GM21786 (cell line): ENCODE data around the gene CELA3B.
"Not testable (repeated sequence)": the region's sequence is repeated elsewhere in the genome, so short reads cannot be mapped to it uniquely, and the experiment has no call there.

Experiments used
- ATAC-seq: cut with Tn5 transposase; IDR thresholded peaks from one replicate; pipeline ENCODE4 v1.9.1; 2021; ENCODE audit not compliant: unreplicated experiment

The CELA3B gene

DNA sequence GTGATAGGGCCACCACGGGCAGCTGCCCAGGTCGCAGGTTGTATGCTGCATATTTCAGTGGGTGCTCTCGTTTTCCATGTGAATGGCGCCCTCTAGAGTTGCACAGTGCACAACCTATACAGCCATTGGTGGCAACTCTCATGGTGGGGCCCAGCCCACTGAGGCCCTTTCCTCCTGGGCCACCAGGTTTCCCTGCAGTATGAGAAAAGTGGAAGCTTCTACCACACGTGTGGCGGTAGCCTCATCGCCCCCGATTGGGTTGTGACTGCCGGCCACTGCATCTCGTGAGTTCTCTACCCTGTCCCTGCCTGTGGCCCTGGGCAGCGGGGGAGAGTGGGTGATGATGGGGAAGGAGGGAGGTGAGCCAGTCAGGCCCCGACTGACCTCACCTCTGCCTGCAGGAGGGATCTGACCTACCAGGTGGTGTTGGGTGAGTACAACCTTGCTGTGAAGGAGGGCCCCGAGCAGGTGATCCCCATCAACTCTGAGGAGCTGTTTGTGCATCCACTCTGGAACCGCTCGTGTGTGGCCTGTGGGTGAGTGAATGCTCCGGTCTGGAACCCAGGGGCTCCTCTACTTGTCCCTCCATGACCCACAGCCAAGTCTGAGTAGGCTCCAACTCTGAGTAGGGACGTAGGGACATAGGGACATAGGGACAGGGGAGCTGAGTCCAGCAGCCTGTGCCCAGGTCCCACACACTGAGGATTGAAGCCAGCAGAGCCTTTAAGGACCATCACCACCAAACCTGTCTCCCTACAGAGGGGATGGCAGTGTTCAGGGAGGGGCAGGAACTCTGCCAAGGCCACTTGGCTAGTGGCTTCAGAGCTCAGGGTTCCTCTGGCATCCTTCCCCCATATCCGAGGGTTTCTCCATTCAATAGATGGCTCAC, 28.7 kb downstream of the CELA3B start:
- not testable (repeated sequence) for ATAC-seq

DNA sequence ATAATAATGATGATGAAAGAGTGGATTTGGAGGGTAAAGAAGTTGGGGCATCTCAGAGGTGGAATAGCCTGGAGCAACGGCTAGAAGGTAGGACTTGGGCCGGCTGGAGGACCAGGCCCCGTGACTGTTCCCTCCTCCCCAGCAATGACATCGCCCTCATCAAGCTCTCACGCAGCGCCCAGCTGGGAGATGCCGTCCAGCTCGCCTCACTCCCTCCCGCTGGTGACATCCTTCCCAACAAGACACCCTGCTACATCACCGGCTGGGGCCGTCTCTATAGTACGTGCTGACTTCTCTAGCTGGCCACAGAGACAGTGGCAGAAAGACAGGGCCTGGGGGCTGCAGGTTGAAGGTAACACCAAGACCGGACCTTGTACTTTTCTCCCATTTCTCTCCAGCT, 29.9 kb downstream of the CELA3B start:
- ATAC-seq = not testable (repeated sequence)

DNA sequence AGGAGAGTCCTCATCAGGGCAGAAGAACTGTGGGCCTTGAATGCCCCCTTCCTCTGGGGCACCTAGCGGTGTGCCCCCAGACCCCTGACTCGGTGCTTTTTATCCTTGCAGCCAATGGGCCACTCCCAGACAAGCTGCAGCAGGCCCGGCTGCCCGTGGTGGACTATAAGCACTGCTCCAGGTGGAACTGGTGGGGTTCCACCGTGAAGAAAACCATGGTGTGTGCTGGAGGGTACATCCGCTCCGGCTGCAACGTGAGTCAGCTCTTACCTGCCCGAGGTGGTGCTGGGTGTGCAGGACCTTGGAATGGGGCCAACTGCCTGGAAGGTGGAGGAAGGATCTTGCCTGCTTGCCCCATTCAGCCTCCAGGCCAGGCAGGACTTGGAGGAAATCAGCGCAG, 30.4 kb downstream of the CELA3B start:
- not testable (repeated sequence) for ATAC-seq

DNA sequence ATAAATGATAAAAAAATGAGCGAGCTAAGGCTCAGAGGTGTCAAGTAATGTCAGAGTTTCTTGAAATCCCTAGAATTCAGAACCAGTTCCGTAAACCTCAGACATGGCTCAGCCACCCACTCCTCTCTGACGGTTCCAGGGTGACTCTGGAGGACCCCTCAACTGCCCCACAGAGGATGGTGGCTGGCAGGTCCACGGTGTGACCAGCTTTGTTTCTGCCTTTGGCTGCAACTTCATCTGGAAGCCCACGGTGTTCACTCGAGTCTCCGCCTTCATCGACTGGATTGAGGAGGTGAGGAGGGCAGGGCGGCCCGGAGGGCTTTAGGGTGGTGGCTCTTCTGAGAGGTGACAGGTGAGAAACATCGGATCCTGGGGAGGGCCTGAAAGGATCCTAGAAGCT, 32.7 kb downstream of the CELA3B start:
- ATAC-seq = not testable (repeated sequence)

DNA sequence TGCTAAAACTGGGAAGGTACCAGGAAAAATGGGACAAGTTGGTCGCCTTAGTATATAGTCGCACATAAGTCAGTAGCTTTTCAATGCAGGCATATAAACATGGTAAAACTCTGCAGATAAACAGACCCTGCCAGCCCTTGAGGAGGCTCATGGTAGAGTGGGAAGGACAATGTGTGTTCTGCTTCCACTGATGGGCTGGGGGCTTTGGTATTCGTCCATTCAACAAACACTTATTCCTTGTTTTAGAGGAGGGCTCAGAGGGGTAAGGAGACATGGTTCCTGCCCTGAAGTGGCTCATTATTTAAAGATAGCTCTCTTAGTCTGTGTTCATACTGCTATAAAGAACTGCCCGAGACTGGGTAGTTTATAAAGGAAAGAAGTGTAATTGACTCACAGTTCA, 35.9 kb downstream of the CELA3B start:
- ATAC-seq = not testable (repeated sequence)

DNA sequence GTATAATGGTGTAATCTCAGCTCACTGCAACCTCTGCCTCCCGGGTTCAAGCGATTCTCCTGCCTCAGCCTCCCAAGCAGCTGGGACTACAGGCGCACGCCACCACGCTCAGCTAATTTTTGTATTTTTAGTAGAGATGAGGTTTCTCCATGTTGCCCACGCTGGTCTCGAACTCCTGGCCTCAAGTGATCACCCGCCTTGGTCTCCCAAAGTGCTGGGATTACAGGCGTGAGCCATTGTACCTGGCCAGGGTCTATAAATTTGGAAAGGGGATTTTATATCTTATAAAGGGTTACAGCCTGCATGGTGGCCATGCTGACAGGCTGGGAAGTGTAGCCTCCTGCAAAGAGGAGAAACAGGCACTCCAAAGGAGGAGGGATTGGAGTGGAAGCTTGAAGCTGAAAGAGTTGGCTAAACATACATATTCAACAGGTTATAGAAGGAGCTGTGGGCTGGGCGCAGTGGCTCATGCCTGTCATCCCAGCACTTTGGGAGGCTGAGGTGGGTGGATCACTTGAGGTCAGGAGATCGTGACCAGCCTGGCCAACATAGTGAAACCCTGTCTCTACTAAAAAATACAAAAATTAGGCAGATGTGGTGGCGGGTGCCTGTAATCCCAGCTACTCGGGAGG, 37.9 kb downstream of the CELA3B start:
- not testable (repeated sequence) for ATAC-seq

DNA sequence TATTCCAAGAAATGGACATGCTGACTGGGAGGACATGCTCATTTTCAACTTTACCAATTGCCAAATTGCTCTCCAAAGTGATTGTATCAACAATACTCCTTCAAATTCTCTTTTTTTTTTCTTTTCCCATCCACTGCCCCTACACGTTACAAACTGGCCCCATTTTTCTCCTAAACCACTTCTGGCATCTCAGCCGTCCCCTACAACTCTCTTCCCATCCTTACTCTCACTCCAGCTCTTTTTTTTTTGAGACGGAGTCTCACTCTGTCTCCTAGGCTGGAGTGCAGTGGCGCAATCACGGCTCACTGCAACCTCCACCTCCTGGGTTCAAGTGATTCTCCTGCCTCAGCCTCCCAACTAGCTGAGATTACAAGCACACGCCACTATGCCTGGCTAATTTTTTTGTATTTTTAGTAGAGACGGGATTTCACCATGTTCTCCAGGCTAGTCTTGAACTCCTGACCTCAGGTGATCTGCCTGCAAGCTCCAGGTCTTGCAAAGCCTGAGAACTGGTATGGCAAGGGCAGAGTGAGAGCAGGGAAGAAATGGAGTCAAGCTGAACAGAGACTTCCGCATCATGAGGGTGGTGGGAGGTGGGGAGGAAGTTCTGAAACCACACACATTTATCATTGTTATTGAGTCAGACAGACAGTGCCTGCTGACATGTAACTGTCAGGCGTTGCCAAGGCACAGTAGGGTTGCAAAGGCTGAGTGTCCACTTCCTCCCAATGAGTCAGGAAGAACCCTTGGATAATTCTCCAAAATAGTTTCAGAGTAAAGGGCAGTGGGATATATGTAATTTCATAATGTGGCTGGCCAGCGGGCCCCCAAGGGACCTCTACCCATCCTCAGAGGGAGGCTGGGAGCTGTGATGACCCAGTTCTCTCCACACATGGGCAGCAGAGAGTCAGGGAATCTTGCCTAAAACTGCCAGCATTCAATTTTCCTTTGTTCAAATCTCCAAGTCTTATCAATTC, 42.0 kb downstream of the CELA3B start:
- no peak for ATAC-seq

DNA sequence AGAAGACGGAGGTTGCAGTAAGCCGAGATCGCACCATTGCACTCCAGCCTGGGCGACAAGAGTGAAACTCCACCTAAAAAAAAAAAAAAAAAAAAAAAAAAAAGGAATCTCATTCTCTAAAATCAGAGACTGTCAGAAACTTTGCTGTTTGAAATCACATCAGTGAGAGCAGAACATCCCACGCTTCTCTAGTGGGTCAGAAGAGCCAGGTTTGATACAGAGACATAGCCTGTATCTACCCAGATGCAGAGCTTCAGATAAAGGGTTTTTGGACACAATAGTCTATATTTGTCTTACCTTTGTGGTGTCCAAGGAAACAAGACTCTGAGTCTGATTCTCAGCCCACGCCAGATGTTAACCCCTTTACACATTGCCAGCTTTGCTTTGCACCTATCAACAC, 44.2 kb downstream of the CELA3B start:
- ATAC-seq = no peak

DNA sequence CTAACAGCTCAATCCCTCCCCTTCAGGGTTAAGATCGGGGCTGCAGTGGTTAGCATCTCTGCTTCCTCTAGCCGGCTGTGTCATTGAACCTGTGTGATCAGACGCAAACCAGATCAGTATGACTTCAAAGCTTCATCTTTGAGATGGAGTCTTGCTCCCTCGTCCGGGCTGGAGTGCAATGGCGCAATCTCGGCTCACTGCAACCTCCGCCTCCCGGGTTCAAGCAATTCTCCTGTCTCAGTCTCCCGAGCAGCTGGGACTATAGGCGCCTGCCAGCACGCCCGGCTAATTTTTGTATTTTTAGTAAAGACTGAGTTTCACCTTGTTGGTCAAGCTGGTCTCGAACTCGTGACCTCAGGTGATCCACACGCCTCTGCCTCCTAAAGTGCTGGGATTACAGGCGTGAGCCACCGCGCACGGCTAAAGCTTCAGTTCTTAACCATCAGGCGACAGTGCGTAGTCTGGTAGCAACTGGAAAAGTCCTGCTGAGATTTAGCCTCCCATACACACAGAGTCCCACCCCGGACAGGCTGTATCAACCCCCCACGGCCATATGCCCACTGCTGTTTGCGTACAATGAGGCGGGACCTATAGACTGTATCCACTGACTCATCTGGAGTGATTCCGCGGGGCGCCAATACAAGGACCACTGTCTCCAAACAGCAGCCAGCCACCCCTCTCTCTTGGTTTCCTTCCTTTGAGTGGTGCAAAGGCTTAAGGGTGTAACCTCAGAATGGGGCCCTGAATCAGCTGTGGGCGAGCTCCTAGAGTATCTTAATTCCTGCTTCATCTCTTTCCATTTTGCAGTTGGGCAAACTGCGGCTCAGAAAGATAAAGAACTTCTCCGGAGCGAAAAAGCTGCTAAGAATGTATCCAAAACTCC, 47.9 kb downstream of the CELA3B start:
- ATAC-seq = peak; percentile 30

DNA sequence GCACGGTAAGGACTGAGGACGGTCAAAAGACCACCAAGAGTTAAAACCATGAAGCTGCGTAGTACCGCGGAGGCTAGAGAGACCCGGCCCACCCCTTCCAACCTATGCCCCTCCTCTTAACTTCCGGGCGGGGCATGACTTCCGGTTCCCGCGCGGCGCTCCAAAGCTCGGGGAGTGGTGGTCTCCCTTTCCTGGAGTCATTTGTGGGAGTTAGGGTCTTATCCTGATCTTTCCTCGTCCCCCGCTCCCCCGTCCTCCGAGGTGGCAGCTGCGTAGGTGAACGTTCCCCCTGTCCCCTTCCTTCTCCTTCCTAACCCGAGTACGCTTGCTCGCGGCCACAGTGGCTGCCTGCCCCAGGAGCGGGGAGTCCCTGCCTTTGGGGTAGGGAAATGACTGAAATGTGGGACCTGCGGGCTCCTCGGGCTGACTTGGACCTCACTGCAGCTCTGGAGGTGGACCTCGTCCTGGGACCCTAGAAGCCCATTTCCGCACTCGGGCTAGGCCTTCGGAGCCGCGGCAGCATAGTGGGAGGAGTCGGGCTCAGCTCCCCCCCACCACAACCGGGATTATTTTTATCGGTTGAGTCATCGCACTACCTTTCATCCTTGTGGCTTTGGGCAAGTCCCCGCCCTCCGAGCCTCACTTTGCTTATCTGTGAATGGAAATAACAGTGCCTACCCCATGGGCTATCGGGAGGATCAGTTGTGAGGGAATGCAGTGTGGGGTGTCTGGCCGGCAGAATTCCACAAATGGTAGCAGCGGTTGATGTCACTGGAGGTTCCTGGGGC, 48.7 kb downstream of the CELA3B start:
- ATAC-seq = peak; percentile 58

DNA sequence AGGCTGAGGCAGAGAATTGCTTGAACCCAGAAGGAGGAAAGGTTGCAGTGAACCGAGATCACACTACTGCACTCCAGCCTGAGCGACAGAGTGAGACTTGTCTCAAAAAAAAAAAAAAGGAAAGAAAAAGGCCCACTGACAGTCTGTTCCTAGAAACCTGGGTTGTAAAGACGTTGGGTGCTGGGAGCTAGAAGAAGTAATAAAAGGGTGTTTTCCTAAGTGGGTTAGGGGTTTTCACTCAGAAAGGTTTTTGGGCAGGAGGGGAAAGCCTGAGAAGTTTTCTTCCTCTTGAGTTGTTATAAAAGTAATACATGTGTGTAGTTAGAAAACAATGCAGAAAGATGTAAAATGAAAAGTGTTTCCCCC, 50.1 kb downstream of the CELA3B start:
- no peak for ATAC-seq

DNA sequence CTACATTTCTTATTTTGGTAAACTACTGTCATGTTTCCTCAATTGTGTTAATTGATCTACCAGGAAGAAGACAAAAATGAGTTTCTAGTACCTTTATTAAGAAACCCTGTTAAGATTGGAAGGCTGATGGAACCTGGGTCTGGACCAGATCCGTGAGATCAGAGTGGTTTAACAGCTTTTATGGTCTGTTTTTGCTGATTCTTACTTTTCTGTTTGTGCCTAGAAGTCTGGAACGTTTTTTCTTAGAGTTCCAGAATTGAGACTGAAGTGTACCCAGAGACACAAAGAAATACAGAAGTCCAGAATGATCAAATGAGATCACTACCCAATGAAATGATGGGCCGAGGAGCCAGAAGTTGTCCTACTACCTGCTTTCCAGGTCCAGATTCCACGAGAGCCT, 53.2 kb downstream of the CELA3B start:
- no peak for ATAC-seq

DNA sequence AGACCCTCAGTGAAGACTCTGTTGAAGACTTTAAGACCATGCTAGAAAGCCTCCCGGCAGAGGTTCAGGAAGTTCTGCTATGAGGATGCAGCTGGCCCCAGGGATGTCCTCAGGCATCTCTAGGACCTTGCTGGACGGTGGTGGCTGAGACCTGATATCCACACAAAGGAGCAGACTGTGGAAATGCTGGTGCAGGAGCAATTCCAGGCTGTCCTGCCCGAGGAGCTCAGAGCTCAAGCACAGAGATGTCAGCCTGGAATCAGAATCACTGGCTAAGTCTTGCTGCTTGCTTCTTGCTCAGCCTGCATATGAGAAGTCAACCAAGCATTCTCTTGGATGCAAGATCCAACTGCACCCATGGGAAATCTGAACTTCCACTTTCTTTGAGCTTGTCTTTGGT, 53.7 kb downstream of the CELA3B start:
- ATAC-seq = no peak

DNA sequence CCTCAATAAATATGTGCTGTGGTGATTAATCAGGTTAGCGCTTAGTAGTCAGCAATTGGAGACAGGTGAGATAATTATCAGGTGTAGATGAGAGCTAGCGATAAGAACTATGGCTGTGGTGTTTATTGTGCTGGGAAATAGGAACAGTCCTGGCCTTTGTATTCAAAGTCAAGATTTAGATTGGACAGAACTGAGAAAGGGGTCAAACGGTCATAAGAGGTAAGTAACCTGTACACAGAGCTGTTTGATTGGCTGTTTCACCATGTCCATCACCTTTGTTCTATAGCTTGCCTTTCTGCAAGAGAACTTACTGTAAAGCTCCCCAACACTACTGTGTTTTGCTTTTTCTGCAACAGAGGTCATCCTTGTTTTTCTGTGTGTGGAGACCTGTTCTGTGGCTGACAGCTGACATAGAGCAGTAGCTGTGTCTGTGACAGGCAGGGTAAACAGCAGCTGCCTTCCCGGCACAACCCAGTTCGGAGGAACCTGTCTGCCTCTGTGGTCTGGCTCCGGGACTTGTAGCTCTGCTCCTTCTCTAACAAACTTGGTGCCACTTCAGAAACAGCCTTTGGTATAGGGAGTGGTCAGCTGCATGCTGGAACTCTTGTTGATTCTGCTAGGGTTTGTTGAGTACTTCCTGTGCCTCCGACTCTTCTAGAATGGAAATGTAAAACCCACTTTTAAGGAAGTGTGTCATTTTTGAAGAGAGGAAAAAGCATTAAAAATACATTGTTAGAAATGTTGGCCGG, 54.6 kb downstream of the CELA3B start:
- ATAC-seq = no peak

DNA sequence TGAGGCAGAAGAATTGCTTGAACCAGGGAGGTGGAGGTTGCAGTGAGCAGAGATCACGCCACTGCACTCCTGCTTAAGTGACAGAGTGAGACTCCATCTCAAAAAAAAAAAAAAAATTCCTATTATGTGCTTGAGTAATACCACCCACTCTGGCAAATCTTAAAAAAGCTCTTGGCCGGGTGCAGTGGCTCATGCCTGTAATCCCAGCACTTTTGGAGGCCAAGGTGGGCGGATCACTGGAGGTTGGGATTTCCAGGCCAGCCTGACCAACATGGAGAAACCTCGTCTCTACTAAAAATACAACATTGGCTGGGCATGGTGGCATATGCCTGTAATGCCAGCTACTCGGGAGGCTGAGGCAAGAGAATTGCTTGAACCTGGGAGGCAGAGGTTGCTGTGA, 58.0 kb downstream of the CELA3B start:
- ATAC-seq = not testable (repeated sequence)

DNA sequence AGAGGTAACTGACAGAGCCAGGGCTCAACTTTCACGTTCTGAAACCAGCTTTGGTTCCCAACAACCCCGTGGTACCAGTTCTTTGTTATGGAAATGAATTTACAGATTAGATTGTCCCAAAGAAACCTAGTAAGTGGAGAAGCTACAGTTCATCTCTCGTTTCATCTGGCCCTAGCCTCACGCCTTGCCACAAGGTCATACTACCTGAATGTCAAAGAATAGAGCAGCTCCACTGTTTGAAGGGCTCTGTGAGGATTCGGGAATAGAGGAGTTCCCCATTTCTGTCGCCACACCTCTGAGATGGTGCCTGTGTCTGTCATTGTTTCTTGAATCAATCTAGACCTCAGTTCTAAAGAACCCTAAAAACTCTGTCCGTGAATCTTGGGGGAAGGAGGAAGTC, 60.7 kb downstream of the CELA3B start:
- ATAC-seq = no peak

DNA sequence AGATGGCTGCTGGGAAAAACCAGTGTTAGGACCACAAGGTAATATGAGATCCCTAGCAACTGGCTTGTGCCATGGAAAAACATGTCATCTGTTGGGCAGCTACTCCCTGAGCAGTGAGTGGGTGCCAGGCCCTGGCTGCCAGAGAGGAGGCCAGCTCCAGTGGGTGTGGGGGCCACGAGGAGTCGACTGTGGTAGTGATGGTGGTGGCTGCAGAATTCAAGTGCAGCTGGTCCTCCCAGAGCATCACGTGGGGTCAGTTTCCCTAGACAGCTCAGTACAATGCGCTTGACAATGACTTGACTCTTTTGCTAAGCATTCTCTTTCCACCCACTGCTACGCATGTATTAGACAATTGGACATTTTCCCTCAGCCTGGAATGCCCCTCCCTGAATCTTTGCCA, 61.2 kb downstream of the CELA3B start:
- no peak for ATAC-seq
